ENCODE data around the gene PPP1R12B. TPM values are rescaled to one million over a fixed set of nuclear protein-coding genes. Genes with fewer than 3 reads are reported as not detected.
"Not testable (repeated sequence)": the region's sequence is repeated elsewhere in the genome, so short reads cannot be mapped to it uniquely, and the experiment has no call there.

The PPP1R12B gene
- total RNA-seq, 2 donors from 2014 or later: 18.2 to 33.0 TPM

DNA sequence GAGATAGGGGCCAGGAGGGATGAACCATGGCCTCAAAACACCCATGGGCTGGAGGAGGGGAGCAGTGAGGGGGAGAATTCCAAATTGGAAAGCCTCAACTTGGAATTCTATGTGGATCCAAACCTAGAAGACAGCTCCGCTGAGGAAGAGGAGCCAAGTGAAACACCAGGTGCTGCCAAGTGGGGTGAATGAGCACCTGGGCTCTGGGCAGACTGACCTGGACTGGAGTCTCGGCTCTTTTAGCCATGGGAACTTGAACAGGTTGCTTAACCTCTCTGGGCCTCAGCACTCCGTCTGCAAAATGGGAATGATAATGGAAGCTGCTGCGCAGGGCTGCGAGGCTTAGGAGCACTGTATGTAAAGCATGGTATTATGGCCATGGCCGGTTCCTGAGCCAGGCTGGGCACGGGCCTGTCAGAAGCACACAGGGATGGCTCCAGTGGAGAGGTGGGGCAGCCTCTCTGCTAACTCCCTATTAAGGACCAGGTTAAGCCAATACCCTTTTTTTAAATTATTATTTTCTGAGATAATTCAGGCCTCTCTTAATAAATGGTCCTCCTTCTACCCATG lies 280.2 kb downstream of the PPP1R12B start:
- H3K36me3 ChIP-seq (replicated peaks in 1 of 2; ENCODE audit: insufficient read depth in 1 of 2, low read depth in 2 of 2): no peaks in the 10 kb centered on the region
- no peak overlapping the region for H3K4me3 ChIP-seq
- TF ChIP-seq, protein P1, sequence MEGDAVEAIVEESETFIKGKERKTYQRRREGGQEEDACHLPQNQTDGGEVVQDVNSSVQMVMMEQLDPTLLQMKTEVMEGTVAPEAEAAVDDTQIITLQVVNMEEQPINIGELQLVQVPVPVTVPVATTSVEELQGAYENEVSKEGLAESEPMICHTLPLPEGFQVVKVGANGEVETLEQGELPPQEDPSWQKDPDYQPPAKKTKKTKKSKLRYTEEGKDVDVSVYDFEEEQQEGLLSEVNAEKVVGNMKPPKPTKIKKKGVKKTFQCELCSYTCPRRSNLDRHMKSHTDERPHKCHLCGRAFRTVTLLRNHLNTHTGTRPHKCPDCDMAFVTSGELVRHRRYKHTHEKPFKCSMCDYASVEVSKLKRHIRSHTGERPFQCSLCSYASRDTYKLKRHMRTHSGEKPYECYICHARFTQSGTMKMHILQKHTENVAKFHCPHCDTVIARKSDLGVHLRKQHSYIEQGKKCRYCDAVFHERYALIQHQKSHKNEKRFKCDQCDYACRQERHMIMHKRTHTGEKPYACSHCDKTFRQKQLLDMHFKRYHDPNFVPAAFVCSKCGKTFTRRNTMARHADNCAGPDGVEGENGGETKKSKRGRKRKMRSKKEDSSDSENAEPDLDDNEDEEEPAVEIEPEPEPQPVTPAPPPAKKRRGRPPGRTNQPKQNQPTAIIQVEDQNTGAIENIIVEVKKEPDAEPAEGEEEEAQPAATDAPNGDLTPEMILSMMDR (IDR thresholded peaks at IDR 0.05): no peak
- TF ChIP-seq POLR2A (IDR thresholded peaks at IDR 0.05): no peak
- DNase-seq (no peak), ATAC-seq (no peak)
- peaks cover 3% of the 10 kb centered on the region for H3K4me1 ChIP-seq
- H3K9me3 ChIP-seq: no peaks in the 10 kb centered on the region
- H3K27me3 ChIP-seq: no peaks in the 10 kb centered on the region
- H3K27ac ChIP-seq: no peak overlapping the region
- intact Hi-C loops (cut with DNase I): no loop called here
- WGBS, 2 donors: 44 to 57% methylated on average over 5 to 7 of the region's 7 CpGs

DNA sequence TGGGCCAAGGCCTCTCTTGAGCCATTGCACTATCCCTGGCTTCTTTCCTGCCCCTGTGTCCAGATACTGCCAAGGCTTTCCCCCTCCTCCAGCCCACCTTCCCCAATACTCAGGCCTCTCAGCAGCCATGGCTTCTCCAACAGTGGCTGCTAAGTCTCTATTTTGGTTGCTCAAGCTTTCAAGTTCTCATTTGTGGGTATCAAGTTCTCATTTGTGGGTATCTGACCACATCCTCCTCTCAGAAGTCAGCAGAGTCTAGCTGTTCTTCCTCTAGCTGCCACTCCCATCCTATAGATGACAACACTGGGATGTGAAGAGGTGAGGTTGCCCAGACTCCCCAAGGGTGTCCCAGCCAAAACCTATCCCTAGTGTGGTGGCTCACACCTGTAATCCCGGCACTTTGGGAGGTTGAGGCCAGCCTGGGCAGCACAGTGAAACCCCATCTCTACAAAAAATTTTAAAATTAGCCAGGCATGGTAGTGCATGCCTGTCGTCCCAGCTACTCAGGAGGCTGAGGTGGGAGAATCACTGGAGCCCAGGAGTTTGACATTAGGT lies 280.8 kb downstream of the PPP1R12B start:
- H3K27ac ChIP-seq; H3K4me3 ChIP-seq; intact Hi-C loops (cut with DNase I); DNase-seq; H3K36me3 ChIP-seq (replicated peaks in 1 of 2; ENCODE audit: insufficient read depth in 1 of 2, low read depth in 2 of 2); H3K9me3 ChIP-seq; H3K27me3 ChIP-seq; ATAC-seq; H3K4me1 ChIP-seq: not testable (repeated sequence)
- 76% methylated on average over 2 of the region's 2 CpGs for WGBS, 2 donors

DNA sequence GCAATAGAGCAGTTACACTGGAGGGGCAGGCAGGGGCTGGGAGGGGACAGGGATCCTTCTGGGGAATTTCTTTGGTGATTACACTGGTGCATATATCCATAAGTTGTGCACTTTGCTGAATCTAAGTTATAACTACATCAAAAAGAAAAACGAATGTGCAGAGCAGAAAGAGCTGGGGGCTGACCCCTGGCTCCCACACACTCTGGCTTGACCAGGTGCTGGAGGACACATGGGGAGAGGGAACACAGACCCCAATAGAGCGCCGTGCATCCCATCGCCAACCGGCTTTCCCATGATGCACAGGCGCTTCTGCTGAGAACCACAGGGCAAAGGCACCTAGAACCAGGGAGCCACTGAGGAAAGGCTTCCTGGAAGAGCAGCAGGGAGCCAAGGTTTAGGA lies 281.6 kb downstream of the PPP1R12B start:
- H3K9me3 ChIP-seq; H3K36me3 ChIP-seq (replicated peaks in 1 of 2; ENCODE audit: insufficient read depth in 1 of 2, low read depth in 2 of 2); DNase-seq; H3K4me3 ChIP-seq; ATAC-seq; H3K27me3 ChIP-seq; H3K27ac ChIP-seq; intact Hi-C loops (cut with DNase I); H3K4me1 ChIP-seq: not testable (repeated sequence)
- WGBS, 2 donors: 60 to 82% methylated on average over 5 to 6 of the region's 6 CpGs

DNA sequence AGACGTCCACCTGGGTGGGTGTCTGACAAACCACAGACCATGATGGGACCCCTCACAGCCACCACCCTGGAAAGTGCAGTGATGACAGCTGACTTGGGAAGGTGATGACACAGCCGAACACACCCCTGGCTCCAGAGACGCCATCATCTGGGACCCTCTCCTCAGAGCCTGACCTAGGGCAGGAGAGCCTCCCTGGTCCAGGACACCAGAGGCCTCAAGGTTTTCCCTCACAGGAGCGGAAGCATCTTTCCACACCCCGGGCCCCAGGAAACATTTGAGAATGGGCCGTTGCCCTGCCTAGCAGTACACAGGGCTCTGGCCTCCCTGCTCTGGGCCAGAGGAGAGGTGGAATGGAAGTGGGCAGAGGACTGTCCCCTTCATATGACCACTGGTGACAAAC lies 282.0 kb downstream of the PPP1R12B start:
- TF ChIP-seq, protein P1 (IDR thresholded peaks at IDR 0.05): no peak
- TF ChIP-seq POLR2A (IDR thresholded peaks at IDR 0.05): no peak
- no peak for ATAC-seq
- no peak overlapping the region for H3K27ac ChIP-seq
- H3K4me3 ChIP-seq: no peak overlapping the region
- H3K27me3 ChIP-seq: no peaks in the 10 kb centered on the region
- no peaks in the 10 kb centered on the region for H3K36me3 ChIP-seq (replicated peaks in 1 of 2; ENCODE audit: insufficient read depth in 1 of 2, low read depth in 2 of 2)
- H3K9me3 ChIP-seq: no peaks in the 10 kb centered on the region
- H3K4me1 ChIP-seq: peaks cover 2% of the 10 kb centered on the region
- 70% methylated on average over 3 to 6 of the region's 6 CpGs for WGBS, 2 donors
- intact Hi-C loops (cut with DNase I): no loop called here
- DNase-seq: no peak

DNA sequence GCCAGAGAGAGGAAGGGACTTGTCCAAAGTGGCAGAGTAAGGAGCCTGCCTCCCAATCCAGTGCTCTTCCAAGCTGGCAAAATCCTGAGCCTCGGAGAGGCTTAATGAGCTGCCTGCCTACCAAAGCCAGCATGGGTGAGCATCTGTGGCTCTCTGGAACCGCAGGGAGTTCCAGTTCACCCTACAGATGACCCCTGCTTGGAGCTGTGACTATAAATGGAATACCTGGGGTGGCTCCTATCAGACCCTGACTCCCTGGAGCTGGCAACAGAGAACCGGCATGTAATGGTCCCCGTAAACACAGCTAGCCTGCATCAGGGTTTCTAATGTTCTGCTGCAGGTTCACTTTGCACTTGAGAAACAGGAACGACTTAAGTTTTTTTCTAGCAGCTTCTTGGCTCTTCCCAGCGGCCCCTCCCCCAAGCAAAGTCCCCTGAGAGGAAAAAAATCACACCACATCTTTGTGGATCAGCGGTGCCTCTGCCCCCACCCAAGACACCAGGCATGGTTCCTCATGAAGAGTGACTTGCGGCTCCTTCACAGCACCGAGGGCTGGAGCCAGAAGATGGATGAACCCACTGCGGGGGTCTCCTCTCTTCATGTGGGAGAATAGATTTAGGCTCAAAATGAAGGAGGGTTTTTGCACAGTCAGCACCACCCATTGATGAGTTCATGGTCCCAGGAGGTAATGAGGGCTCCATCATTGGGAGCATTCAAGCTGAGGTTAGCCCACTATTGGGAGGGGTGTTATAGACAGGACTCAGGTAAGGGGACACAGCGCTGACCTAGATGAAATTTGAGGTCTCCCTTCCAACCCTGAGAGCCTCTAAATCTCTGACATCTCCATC lies 282.8 kb downstream of the PPP1R12B start:
- no peaks in the 10 kb centered on the region for H3K4me1 ChIP-seq
- ATAC-seq: no peak
- H3K9me3 ChIP-seq: no peaks in the 10 kb centered on the region
- no peak overlapping the region for H3K4me3 ChIP-seq
- no peak overlapping the region for H3K27ac ChIP-seq
- 45 to 53% methylated on average over 9 to 11 of the region's 11 CpGs for WGBS, 2 donors
- H3K27me3 ChIP-seq: no peaks in the 10 kb centered on the region
- no peak for DNase-seq
- TF ChIP-seq POLR2A (IDR thresholded peaks at IDR 0.05): no peak
- TF ChIP-seq, protein P1 (IDR thresholded peaks at IDR 0.05): no peak
- no peaks in the 10 kb centered on the region for H3K36me3 ChIP-seq (replicated peaks in 1 of 2; ENCODE audit: insufficient read depth in 1 of 2, low read depth in 2 of 2)
- intact Hi-C loops (cut with DNase I): no loop called here

Measured in body of pancreas (tissue), 4 donors.